Measurements from ENCODE around the gene DOLPP1.
A peak's percentile ranks its signal among the peaks of the same experiment; 100 is the strongest.

The DOLPP1 gene

DNA sequence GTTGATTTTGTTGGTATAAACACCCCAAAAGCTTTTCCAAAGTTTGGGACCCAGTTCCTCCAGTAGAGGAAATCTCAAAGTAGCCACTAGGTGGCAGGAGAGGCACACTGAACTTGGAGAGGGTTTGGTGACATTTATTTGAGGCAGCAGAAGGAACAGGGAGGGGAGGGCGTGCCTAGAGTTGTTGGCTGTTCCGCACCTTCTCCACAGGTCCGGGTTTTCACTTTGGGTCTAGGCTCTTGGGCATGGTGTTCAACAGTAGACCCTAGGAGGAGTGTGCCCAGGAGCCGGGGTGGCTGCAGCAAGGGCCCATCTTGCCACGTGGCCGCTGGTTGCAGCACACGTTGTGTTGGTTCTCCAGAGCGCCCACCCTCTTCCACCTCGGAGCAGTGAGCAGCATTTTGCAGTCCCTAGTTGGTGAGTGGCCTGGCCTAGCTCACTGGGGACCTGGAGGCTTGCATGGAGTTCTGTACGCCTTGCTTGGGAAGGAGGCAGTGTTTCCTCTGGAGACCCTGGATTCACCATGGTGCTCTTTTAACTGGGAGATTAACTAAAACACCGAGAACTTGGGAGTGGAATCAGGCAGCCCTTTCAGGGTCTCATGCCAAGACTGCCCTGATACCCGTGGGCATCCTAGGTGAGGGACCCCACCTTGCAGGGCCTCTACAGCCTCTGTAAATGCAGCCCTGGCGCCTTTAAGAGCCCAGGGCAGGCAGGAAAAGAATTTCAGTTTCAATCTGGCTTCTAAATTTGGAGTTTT, 58.5 kb downstream of the DOLPP1 start:
- peak; percentile 88 for DNase-seq (ENCODE audit: low spot score)

DNA sequence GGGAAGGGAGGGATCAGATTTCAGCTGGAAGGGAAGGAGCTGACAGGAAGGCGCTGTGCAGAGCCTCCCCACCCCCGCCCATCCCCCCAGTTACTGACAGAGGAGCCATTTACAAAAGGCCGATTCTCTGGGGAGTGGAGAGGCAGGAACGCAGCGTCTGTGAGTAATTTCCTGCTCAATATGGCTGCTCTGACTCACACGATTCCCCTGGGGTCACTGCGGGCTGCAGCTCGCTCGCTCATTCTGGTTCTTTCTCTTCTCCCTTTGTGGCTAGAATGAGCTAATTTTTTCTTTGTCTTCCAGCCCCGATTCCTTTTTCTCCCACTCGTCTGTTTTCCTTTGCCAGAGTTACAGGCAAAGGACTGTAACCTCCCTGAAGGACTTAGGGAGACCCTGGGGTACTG, 59.1 kb downstream of the DOLPP1 start:
- peak; percentile 96 for DNase-seq (ENCODE audit: low spot score)
